Karpas-422 (cell line): ENCODE data around the gene KCNAB2. TPM values are rescaled to one million over a fixed set of nuclear protein-coding genes. Genes with fewer than 3 reads are reported as not detected.
"Not testable (repeated sequence)": the region's sequence is repeated elsewhere in the genome, so short reads cannot be mapped to it uniquely, and the experiment has no call there.

Source experiments
- DNase-seq: peaks from one replicate; pipeline ENCODE4 v3.0.0-alpha.2; 2015
- H2AFZ ChIP-seq: fragments of 200-600 bp; sonication (generic); 2 replicates; pipeline ENCODE4 v1.6.1; 2014; ENCODE audit warnings: antibody characterized with exemption, low read length, mixed read lengths
- H3K27ac ChIP-seq: fragments of 200-600 bp; sonication (generic); 2 replicates; pipeline ENCODE4 v1.5.1; 2014; ENCODE audit warnings: mild to moderate bottlenecking, low read length, moderate library complexity
- H3K27me3 ChIP-seq: fragments of 200-600 bp; sonication (generic); 2 replicates; pipeline ENCODE4 v1.6.1; 2014; ENCODE audit warnings: low read length, mixed read lengths
- H3K36me3 ChIP-seq: fragments of 200-600 bp; sonication (generic); 2 replicates; pipeline ENCODE4 v1.6.1; 2014; ENCODE audit warnings: low read length, mixed read lengths; ENCODE audit not compliant: insufficient read depth
- H3K4me1 ChIP-seq: fragments of 200-600 bp; sonication (generic); 2 replicates; pipeline ENCODE4 v1.6.1; 2014; ENCODE audit warnings: mild to moderate bottlenecking, low read length, mixed read lengths
- H3K4me2 ChIP-seq: fragments of 200-600 bp; sonication (generic); 2 replicates; pipeline ENCODE4 v1.6.1; 2014; ENCODE audit warnings: low read length, low read depth, mild to moderate bottlenecking; ENCODE audit not compliant: poor library complexity, severe bottlenecking
- H3K4me3 ChIP-seq: fragments of 200-600 bp; sonication (generic); 2 replicates; pipeline ENCODE4 v1.5.1; 2014; ENCODE audit warnings: mild to moderate bottlenecking, antibody characterized with exemption, low read length, mixed read lengths
- H3K79me2 ChIP-seq: fragments of 200-600 bp; sonication (generic); 2 replicates; pipeline ENCODE4 v1.6.1; 2014; ENCODE audit warnings: mild to moderate bottlenecking, low read length, mixed read lengths
- H3K9ac ChIP-seq: fragments of 200-600 bp; sonication (generic); 2 replicates; pipeline ENCODE4 v1.6.0; 2014; ENCODE audit warnings: low read length
- H3K9me2 ChIP-seq: fragments of 200-600 bp; sonication (generic), shearing (Covaris generic); replicated peaks from 2 replicates; pipeline ENCODE4 v1.6.0; 2014; ENCODE audit warnings: mild to moderate bottlenecking, low read length, moderate library complexity; ENCODE audit not compliant: insufficient read depth
- H3K9me3 ChIP-seq: fragments of 300-700, 200-600 bp; sonication (generic); 2 replicates; pipeline ENCODE4 v1.6.1; 2014; ENCODE audit warnings: low read length, mixed read lengths
- H4K20me1 ChIP-seq: fragments of 200-600 bp; sonication (generic); 2 replicates; pipeline ENCODE4 v1.6.1; 2014; ENCODE audit warnings: mild to moderate bottlenecking, antibody characterized with exemption, low read length, low read depth; ENCODE audit not compliant: insufficient read depth
- total RNA-seq: library from RNA; depleted of rRNA; stranded (reverse); fragments of >200 nt; shearing (Covaris generic); gene quantifications from 2 replicates; pipeline ENCODE4 v1.2.3, GENCODE V29; 2014; ENCODE audit warnings: low replicate concordance

KCNAB2 gene
- total RNA-seq, 1 experiment from 2014 or later, result 27.3 TPM

DNA sequence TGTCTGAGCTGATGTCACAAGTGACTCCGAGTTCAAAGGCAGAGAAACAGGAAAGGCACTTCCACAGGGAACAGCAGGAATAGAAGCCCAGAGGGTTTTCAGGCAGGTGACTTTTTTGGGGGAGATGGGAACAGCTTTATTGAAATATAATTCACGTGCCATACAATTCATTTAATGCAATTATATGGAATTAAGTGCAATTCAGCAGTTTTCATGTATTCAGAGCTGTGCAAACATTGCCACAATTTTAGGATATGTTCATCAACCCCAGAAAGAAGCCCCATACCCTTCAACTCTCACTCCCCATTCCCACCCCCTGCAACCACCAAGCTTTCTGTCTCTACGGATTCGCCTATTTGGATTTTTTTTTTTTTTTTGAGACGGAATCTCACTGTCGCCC lies 17.0 kb downstream of the KCNAB2 start:
- Histone ChIP-seq H3K4me3 (no peak overlapping the region), H4K20me1 (no peaks in the 10 kb centered on the region), H3K79me2 (no peaks in the 10 kb centered on the region), H3K4me1 (no peaks in the 10 kb centered on the region), H3K9ac (no peak overlapping the region), H3K36me3 (no peaks in the 10 kb centered on the region), H3K4me2 (no peak overlapping the region), H3K27ac (no peak overlapping the region), H3K27me3 (no peaks in the 10 kb centered on the region), H3K9me3 (no peaks in the 10 kb centered on the region), H3K9me2 (no peaks in the 10 kb centered on the region), H2AFZ (no peak overlapping the region)
- DNase-seq, result no peak

DNA sequence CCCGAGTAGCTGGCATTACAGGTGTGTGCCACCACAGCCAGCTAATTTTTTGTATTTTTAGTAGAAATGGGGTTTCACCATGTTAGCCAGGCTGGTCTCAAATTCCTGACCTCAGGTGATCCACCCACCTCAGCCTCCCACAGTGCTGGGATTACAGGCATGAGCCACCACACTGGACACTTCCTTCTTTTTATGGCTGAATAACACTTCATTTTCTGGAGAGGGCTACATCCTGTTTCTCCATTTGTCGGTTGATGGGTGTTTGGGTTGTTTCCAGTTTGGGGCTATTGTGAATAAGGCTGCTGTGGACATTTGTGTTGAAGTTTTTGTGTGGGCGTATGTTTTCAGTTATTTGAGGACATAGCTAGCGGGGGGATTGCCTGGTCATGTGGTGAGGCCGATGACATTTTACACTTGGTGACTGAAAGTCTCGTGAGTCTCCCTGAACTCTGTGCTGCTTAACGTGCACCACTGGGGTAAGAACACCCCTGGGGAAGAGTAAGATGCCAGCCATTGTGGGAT lies 17.9 kb downstream of the KCNAB2 start:
- H3K4me2 ChIP-seq, H3K9ac ChIP-seq, H3K79me2 ChIP-seq, H3K4me1 ChIP-seq, H3K4me3 ChIP-seq, H3K9me2 ChIP-seq, H4K20me1 ChIP-seq, H3K27me3 ChIP-seq, H3K9me3 ChIP-seq, H3K36me3 ChIP-seq, DNase-seq, H2AFZ ChIP-seq, H3K27ac ChIP-seq: not testable (repeated sequence)

DNA sequence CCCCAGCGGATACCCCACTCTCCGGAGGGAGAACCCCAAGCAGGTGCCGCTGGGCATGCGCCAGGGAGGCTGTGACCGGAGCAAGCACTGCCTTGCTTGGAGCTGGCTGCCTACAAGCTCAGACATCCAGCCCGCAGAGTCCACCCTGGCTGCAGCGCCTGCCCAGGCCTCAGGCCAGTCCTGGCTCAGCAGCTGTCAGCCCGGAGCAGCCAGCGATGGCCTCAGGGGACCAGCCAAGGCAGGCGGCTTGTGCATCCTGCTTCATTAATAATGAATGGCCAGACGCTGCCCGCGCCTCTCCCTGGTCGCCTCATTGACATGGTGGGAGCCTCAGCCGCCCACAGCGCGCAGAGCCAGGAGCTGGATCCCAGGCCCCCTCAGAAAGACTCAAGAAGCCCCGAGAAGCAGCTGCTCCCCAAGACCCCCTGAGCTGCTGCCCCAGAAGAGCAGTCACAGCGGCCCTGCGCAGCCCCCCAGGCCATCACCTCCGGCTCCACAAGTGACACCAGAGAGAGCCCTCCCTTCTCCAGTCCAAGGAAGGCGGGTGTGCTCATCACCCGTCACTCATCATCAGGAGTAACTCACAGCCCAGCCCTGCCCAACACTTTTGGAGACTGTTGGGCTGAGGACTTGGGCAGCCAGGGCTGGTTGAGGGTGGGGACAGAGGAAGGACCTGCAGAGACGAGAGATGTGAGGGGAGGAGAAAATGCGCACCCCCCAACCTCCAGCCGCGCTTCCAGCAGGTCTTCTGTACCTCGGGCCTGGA lies 19.6 kb downstream of the KCNAB2 start:
- no peaks in the 10 kb centered on the region for H3K9me2 ChIP-seq
- no peaks in the 10 kb centered on the region for H3K9me3 ChIP-seq
- H3K79me2 ChIP-seq, result no peaks in the 10 kb centered on the region
- H3K4me1 ChIP-seq, result no peaks in the 10 kb centered on the region
- DNase-seq, result no peak
- H3K27me3 ChIP-seq, result no peaks in the 10 kb centered on the region
- no peak overlapping the region for H3K4me2 ChIP-seq
- no peak overlapping the region for H3K9ac ChIP-seq
- no peaks in the 10 kb centered on the region for H3K36me3 ChIP-seq
- no peak overlapping the region for H2AFZ ChIP-seq
- no peaks in the 10 kb centered on the region for H4K20me1 ChIP-seq
- no peak overlapping the region for H3K4me3 ChIP-seq
- no peak overlapping the region for H3K27ac ChIP-seq

DNA sequence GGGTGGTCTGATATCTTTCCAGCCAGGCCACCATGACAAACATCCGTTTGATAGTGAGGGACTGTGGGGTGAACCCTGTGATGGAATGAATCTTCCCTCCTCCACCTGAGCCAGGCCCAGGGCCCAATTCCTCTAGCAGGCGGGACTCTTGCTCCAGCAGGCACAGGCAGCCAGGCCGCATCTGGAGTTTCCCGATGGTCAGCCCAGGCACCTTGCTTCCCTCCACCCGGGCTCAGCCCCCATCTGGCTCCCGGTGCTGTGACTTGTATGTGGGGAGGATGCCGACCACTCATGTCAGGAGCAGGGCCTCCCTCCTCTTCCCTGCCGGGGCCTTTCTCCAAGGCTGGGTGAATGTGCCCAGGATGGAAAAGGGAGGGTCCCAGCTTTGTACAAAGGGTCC lies 21.0 kb downstream of the KCNAB2 start:
- Histone ChIP-seq H3K4me2 (no peak overlapping the region), H3K27me3 (no peaks in the 10 kb centered on the region), H3K27ac (no peak overlapping the region), H3K4me1 (no peaks in the 10 kb centered on the region), H2AFZ (no peak overlapping the region), H3K9ac (no peak overlapping the region), H4K20me1 (no peaks in the 10 kb centered on the region), H3K9me2 (no peaks in the 10 kb centered on the region), H3K4me3 (no peak overlapping the region), H3K79me2 (no peaks in the 10 kb centered on the region), H3K9me3 (no peaks in the 10 kb centered on the region), H3K36me3 (no peaks in the 10 kb centered on the region)
- no peak for DNase-seq

DNA sequence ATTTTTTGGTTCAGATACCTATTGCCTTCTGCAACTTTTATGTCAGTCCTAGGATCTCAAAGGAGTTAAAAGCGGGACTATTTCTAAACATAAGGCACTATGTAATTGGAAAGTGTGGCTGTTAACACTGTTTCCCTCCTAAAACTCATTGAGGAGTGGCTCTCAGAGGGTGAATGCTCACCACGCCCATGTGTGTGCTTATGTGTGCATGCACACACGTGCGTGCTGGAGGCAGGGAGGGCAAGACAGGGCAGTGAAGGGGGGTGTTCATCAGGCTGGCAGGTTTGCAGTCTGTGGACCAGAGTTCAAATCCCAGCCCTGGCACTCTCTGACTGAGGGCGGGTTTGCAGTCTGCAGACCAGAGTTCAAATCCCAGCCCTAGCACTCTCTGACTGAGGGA lies 22.4 kb downstream of the KCNAB2 start:
- H2AFZ ChIP-seq, result no peak overlapping the region
- no peaks in the 10 kb centered on the region for H3K9me2 ChIP-seq
- H4K20me1 ChIP-seq, result no peaks in the 10 kb centered on the region
- no peak overlapping the region for H3K4me3 ChIP-seq
- DNase-seq, result no peak
- H3K27ac ChIP-seq, result no peak overlapping the region
- H3K4me1 ChIP-seq, result no peaks in the 10 kb centered on the region
- no peaks in the 10 kb centered on the region for H3K27me3 ChIP-seq
- H3K79me2 ChIP-seq, result no peaks in the 10 kb centered on the region
- no peaks in the 10 kb centered on the region for H3K9me3 ChIP-seq
- no peaks in the 10 kb centered on the region for H3K36me3 ChIP-seq
- no peak overlapping the region for H3K9ac ChIP-seq
- H3K4me2 ChIP-seq, result no peak overlapping the region

DNA sequence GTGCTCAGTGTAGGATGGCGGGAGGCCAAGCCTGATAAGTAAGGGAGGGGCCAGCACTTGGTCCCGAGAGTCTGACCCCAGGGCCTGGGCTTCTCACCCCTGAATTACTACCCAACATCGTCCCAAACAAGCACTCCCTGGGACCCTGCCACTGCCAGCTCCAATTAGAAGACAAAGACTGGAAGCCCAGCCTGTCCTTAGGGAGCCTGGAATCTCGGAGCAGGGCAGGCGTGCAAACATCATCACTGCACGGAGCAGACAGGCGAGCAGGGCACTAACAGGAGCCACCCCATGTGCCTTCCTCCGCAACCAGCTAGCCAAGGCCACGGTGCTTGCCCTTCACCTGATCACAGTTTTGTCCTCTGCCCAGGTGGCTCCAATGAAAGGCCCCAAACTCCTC lies 23.2 kb downstream of the KCNAB2 start:
- Histone ChIP-seq H3K27me3 (no peaks in the 10 kb centered on the region), H2AFZ (no peak overlapping the region), H3K9ac (no peak overlapping the region), H3K4me1 (no peaks in the 10 kb centered on the region), H3K27ac (no peak overlapping the region), H3K9me2 (no peaks in the 10 kb centered on the region), H3K4me3 (no peak overlapping the region), H3K79me2 (no peaks in the 10 kb centered on the region), H3K36me3 (no peaks in the 10 kb centered on the region), H3K9me3 (no peaks in the 10 kb centered on the region), H3K4me2 (no peak overlapping the region), H4K20me1 (no peaks in the 10 kb centered on the region)
- no peak for DNase-seq

DNA sequence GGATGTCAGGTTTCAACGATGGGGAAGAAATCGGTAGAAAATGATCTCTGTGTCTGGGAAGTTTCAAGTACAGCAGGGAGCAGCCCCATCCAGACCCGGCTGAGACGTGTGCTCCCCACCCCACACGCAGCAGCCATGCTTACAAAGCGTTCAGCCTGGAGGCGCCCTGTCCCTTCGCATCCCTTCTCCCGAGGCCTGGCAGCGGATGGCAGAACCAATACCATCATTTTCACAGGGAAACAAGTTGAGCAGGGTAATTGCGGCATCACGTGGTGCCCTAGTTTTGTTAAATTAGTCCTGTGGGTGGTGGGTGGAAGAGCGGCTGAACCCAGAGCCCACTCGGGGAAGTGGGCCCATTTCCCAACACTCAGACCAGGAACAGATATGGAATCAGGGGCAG lies 23.9 kb downstream of the KCNAB2 start:
- H3K9me2 ChIP-seq, result no peaks in the 10 kb centered on the region
- no peak overlapping the region for H3K9ac ChIP-seq
- no peaks in the 10 kb centered on the region for H3K27me3 ChIP-seq
- H4K20me1 ChIP-seq, result no peaks in the 10 kb centered on the region
- no peak overlapping the region for H2AFZ ChIP-seq
- H3K4me1 ChIP-seq, result no peaks in the 10 kb centered on the region
- DNase-seq, result no peak
- no peak overlapping the region for H3K27ac ChIP-seq
- H3K4me3 ChIP-seq, result no peak overlapping the region
- H3K36me3 ChIP-seq, result no peaks in the 10 kb centered on the region
- H3K9me3 ChIP-seq, result no peaks in the 10 kb centered on the region
- no peaks in the 10 kb centered on the region for H3K79me2 ChIP-seq
- no peak overlapping the region for H3K4me2 ChIP-seq

DNA sequence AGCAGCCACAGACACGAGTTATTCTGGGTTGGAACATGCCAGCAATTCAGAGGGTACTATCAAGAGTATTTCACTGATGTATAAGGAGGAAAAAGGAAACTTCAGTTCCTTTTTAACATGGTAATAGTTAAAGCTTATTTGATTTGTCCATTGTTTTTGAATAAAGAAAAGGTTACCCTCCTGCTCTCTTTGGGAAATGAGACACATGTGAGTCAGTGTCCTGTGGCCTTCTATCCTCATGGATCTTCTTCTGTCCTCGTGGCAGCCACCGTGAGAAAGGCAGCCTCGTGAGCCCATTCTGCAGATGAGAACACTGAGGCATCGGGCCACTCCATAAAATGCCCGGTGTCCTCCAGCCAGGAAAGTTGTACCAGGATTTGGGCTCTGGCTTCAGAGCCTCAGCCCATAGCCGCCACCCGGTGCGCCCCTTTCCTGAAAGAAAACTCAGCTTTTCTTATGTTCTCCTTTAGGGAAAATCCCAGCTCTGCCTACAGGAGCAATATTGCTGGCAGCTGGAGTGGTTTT lies 24.8 kb downstream of the KCNAB2 start:
- no peak overlapping the region for H3K9ac ChIP-seq
- no peaks in the 10 kb centered on the region for H3K4me1 ChIP-seq
- no peaks in the 10 kb centered on the region for H4K20me1 ChIP-seq
- no peak overlapping the region for H3K4me2 ChIP-seq
- H3K9me2 ChIP-seq, result no peaks in the 10 kb centered on the region
- H3K4me3 ChIP-seq, result no peak overlapping the region
- no peak for DNase-seq
- no peak overlapping the region for H2AFZ ChIP-seq
- H3K79me2 ChIP-seq, result no peaks in the 10 kb centered on the region
- H3K36me3 ChIP-seq, result no peaks in the 10 kb centered on the region
- H3K9me3 ChIP-seq, result no peaks in the 10 kb centered on the region
- H3K27me3 ChIP-seq, result no peaks in the 10 kb centered on the region
- H3K27ac ChIP-seq, result no peak overlapping the region
